AG10803 (cell line): ENCODE data around the gene CYBC1.

ENCODE experiments used
- DNase-seq: peaks from one replicate; pipeline ENCODE4 v3.0.0; 2010; ENCODE audit warnings: low read depth
- H3K4me3 ChIP-seq: 2 replicates; pipeline ENCODE4 v1.5.1; 2011; ENCODE audit warnings: mild to moderate bottlenecking, low read length, control low read depth
- TF ChIP-seq, protein P1 (sequence below): conservative IDR thresholded peaks from 2 replicates; pipeline ENCODE4 v1.5.1; 2011; ENCODE audit warnings: mild to moderate bottlenecking, low read length, control low read depth, inconsistent platforms

CYBC1 gene

DNA sequence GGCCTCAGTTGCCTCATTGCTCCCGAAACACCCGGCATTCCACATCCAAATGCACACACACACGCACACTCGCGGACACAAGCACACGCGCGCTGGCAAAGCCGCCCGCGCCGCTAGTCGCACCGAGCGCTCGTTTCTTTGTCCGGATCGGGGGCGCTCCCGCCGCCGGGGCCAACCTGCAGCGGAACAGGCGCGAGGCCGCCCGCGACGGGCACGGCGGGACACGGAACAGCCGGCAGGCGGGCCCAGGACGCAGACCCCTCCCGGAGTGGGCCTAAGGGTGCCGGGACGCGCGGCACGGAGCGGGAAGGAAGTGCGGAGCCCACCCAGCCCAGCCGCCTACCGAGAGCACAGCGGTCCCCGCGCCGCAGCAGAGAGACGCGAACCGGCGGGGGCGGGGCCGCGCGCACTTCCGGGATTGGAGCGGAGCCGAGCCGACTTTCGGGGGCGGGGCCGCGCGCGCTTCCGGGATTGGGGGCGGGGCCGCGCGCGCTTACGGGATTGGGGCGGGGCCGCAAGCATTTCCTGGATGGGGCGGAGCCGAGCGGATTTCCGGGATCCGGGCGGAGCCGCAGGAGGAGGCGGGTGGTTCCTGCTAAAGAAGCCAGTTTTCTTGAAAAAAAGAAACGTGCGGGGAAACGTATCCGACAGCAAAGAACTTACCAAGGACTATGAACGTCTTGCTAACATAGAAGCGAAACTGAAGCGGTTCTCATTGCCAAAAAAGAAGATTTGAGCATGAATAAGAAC lies at the start of gene CYBC1:
TSS of gene CYBC1 (minus strand) at position 396 of the 750 bp plus-strand sequence. CDS start 1,498 bp downstream, outside the sequence.
- TF ChIP-seq, protein P1, sequence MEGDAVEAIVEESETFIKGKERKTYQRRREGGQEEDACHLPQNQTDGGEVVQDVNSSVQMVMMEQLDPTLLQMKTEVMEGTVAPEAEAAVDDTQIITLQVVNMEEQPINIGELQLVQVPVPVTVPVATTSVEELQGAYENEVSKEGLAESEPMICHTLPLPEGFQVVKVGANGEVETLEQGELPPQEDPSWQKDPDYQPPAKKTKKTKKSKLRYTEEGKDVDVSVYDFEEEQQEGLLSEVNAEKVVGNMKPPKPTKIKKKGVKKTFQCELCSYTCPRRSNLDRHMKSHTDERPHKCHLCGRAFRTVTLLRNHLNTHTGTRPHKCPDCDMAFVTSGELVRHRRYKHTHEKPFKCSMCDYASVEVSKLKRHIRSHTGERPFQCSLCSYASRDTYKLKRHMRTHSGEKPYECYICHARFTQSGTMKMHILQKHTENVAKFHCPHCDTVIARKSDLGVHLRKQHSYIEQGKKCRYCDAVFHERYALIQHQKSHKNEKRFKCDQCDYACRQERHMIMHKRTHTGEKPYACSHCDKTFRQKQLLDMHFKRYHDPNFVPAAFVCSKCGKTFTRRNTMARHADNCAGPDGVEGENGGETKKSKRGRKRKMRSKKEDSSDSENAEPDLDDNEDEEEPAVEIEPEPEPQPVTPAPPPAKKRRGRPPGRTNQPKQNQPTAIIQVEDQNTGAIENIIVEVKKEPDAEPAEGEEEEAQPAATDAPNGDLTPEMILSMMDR: no peak
- H3K4me3 ChIP-seq: peak within 1 kb of the TSS; percentile 85
- peak; percentile 94 for DNase-seq

DNA sequence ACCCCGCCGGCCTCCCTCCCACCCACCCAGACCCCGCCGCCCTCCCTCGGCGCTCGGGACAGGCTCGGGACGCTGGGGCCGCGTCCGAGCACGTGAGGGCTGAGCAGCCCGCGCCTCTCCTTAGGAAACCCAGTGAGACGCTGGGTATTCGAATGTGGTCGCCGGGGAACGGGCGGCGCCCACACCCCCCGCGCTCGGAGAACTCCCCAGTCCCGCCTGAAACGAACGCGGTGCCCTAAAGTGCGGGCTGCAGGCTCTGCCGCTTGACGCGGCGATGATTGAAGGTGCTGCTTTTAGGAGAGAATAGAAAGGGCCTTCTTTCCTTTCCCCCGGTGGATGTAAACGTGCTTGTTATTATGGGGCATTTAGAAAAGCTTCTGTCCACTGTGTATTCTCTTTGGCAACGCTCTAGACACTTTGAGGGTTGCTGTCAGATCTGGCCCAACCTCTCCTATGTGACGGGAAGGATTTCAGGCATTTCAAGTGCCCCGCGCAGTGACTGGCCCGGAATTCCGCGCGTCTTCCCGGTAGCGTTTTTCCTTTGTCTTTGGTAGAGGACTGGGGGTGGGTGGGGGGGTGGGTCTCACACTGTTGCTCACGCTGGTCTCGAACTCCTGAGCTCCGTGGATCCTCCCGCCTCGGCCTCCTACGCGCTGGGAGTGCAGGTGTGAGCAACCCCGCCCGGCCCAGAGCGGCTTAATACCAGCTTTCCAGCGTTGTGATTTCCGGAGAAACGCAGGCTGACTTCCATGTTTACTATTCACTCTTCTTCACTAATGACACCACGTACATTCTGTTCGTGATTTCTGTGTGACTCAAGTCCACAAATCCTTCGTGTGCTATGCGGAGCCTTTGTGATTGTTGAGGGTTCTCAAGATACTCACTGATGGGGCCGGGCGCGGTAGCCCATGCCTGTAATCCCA lies 47.2 kb upstream of the CYBC1 start:
- peak; percentile 94 for DNase-seq
- TF ChIP-seq, protein P1: no peak
- peak overlapping the region; percentile 56 for H3K4me3 ChIP-seq

DNA sequence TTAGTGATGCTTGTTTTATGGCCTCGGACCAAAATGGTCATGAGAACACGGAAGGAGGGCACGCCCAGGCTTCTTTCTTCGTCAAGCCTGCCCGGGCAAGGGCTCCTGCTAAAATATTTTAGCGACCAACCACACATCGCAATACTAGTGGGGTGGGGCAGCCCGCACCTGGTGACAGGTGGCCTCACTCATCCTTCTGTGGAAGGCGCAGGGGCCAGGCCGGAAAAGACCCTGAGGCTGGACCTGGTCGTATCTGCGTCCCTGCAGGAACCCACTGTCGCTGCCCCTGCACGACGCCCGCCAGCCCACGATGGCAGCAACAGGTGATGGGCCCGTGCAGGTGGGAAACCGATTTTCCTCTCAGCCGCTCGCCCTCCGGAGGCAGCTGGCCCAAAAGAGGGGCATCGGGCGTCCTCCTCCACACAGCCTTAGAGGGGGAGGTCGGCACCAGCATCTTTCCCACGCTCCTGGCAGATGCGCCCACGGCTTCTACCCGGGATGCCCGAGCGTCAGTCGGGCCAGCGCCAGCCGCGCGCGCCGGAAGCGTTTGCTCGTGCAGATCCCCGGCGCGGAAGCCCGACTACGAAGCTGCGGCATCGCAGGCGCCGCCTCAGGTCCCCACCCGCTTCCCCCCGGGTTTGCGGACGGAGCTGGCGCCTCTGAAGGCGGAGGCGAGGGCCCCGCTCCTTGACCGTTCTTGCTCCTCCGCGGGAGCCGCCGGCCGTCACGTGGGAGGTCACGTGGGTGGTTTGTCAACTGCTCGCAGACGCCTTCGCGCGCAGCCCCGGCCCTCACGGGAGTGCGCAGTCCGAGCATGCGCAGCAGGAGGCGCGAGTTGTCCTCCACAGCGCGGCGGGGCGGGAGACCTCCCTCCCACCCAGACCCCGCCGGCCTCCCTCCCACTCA lies 46.2 kb upstream of the CYBC1 start:
- peak; percentile 92 for DNase-seq
- H3K4me3 ChIP-seq: peak overlapping the region; percentile 67
- TF ChIP-seq, protein P1: no peak

DNA sequence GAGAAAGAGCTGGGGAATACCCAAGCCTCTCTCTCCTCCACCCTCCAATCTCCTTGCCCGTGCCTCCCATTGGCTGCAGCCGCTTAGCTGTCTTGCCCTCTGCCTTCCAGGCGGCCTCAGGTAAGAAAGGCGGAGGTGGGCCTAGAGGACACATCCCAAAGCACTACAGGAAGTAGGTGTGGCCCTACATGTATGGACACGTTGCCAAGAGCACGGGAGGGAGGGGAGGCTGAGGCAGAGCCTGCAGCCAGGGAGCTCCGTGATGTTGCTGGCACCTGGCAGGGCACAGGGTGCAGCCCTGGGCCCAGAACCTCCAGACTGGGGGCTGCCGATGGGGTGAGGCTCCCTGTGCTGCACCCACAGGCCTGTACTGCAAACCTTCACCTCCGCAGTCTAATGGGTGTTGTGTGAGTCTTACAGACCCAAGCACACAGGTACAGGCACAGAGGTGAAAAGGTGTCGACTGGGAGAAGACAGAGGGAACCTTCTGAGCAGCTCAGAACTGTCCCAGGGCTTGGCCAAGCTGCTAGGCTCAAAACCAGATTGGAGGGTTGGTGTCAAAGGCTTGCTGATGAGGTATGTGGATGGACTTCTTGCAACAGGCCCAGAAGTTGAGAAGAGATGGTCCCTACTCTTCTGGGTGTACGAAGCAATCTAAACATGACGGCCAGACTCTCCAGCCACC lies 45.4 kb upstream of the CYBC1 start:
- TF ChIP-seq, protein P1: no peak
- DNase-seq: no peak
- no peak overlapping the region for H3K4me3 ChIP-seq

DNA sequence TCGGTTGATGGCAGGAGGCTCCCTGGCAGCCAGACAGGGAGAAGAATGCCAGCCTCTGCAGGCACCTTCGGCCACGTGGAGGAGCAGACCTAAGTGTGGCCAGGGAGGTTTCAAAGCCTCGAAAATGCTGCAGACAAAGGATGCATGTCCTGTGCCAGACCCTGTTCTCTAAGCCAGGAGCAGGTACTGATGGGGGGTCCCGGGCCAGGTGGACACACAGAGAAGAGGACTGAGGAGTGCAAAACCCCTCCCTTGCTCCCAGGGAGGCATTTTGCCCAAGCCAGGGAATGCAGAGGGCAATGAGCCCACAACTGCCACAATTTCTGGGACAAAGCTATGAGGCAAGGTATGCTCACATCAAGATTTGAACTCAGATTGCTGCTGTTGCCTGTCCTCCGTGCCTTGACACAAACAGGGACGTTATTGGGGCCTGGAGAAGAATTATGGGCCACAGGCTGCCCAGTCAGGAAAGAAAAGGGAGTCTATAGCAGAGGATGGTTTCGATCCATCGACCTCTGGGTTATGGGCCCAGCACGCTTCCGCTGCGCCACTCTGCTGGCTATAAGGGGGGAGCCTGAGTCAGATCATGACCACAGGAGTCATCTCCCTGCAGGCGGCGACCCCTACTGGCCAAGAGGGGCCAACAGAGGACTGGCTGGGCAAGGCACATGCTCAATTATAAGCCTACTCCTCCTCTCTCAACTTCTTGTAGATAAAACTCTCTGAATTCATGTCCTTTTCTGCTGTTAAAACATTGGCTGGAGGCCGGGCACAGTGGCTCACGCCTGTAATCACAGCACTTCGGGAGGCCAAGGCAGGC lies 43.9 kb upstream of the CYBC1 start:
- peak overlapping the region; percentile 23; the same call in 1 of the 2 replicates for H3K4me3 ChIP-seq
- TF ChIP-seq, protein P1: peak; percentile 95

More for the DNA sequence above, 43.9 kb upstream of the CYBC1 start:
- DNase-seq: peak; percentile 98
